GM18511 (cell line): ENCODE measurements around the gene RALGAPB.
"Not testable (repeated sequence)": the region's sequence is repeated elsewhere in the genome, so short reads cannot be mapped to it uniquely, and the experiment has no call there.

Source experiments
- ATAC-seq: cut with Tn5 transposase; IDR thresholded peaks from one replicate; pipeline ENCODE4 v1.9.1; 2021; ENCODE audit warnings: mild to moderate bottlenecking, moderate library complexity; ENCODE audit not compliant: unreplicated experiment

RALGAPB gene

GRCh38 chr20:38485041-38485440 is 12.4 kb downstream of the RALGAPB start:
- no peak for ATAC-seq

DNA sequence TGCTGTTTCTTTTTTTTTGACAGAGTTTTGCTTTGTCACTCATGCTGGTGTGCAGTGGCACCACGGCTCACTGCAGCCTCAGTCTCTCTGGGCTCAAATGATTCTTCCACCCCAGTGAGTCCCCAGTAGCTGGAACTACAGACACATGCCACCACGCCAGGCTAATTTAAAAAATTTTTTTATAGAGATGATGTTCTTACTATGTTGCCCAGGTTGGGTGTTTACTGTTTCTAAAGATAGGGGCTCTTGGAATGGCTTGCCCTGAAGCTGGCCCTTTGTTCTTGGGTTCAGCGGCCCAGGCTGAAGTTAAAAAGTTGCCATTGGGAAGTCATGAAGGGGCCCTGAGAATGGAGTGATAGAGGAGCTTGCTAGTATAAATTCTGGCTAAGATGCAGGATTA is 16.5 kb downstream of the RALGAPB start:
- ATAC-seq: no peak

GRCh38 chr20:38497246-38497935 is 24.7 kb downstream of the RALGAPB start:
- no peak for ATAC-seq

DNA sequence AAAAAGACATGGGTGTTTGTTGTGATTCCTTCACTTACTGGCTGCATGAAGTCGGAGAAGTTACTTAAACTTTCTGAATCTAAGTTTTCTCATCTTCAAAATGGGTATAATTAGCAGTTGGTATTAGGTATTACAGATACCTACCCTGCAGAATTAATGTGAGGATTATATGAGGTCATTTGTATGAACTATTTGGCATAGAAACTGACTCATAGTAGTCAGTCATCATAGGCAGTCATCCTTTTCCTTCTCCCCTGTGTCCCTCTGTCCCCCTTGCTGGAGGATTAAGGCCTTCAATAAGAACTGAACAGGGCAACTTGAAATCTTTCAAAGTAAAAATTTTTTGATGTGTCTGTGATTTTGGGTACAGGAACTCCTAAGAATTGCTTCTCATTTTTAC is 26.3 kb downstream of the RALGAPB start:
- no peak for ATAC-seq

DNA sequence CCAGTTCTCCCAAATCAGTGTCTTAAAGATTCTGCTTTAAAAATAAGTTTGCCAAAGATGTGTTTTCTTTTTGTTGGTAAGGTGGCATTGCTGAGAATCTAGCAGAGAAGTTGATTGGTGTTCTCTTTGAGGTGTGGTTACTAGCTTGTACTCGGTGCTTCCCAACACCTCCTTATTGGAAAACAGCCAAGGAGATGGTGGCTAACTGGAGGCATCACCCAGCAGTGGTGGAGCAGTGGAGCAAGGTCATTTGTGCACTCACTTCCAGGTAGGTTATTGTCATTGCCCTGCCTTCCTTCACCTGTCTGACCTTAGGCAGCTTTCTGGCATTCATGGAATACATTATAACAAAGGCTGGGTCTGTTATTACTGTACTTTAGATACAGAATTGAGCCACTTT is 26.7 kb downstream of the RALGAPB start:
- ATAC-seq: no peak

GRCh38 chr20:38501858-38502436 is 29.3 kb downstream of the RALGAPB start:
- ATAC-seq: no peak

- no peak for ATAC-seq
Measured at GRCh38 chr20:38504368-38505090, 31.9 kb downstream of the RALGAPB start.

- ATAC-seq: no peak
Measured at GRCh38 chr20:38505091-38505455, 32.4 kb downstream of the RALGAPB start.

DNA sequence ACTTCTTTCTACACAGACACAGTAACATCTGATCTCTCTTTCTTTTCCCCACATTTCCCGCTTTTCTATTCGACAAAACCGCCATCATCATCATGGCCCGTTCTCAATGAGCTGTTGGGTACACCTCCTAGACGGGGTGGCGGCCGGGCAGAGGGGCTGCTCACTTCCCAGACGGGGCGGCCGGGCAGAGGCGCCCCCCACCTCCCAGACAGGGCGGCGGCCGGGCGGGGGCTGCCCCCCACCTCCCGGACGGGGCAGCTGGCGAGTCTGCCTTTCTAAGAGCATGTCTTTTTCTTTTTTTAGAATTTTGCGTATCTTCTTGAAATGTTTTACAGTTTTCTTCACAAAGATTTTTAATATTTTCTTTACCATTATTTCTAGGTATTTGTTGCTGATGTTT is 39.1 kb downstream of the RALGAPB start:
- not testable (repeated sequence) for ATAC-seq

DNA sequence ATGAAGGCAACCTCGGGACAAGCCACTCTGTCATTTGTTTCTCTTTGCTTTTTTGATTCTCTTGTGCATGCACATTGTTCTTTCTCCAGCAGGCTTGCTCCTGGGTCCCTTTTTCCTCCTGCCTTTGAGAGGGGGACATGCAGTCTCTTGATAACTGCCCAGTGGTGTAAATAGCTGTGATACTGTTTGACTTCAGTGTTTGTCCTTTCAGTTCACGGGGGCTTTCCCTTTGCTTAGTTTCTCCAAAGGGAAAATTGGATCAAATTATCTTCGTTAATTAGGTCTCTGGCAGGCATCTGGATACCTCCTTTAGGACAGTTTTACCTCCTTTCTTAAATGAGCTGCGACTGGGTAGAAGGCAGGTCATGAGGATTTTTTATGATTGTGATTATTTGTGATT is 41.5 kb downstream of the RALGAPB start:
- no peak for ATAC-seq

- ATAC-seq: no peak
Measured at GRCh38 chr20:38514947-38515346, 42.3 kb downstream of the RALGAPB start.

DNA sequence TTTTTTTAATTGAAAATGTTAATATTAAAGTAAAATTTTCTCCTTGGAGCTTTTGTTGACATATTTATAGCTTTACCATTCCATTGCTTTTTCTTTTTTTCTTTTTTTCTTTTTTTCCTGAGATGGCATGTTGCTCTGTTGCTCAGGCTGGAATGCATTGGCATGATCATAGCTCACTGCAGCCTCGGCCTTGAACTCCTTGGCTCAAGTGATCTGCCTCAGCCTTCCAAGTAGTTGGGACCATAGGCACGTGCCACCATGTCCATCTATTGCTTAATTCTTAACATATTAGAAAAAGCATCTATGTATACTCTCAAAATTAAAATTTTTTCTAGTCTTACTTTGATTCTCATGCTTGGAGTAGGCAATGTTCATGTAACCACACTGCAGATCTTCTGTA is 43.0 kb downstream of the RALGAPB start:
- no peak for ATAC-seq

DNA sequence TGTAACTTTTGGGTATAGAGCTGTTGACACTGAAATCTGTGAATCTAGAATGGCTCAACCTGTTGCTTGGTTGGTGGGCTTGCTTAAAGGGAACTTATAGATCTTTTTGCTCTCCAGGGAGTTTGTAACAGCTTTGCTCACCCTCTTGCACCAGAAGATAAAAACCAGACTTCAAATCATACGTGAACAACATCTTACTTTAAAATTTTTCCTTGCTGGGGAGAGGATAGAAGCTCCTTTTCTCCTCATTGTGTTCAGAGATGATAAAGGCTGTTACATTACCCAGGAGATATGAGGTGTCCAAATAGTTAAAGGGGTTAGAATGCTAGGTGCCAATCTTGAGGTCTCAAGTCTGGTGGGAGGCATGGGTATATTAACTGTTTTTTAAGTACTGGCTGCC is 46.8 kb downstream of the RALGAPB start:
- no peak for ATAC-seq

DNA sequence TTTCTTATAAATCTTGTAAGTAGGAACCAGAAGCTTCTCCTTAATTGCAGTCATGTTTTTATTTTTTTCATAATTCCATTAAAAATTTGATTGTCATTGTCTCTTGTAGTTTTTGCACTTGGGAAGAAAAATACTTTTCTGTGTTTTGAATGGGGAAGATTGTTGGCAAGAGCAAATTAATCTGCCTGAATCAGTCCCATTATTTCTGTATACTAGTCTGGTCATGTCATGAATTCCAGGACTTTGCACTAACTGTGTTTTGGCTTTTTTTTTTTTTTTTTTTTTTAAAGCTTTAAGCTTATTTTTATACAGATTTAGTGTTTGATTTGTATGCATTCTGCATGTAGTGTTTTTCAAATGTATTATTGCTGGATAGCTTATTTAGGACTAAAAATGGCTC is 47.6 kb downstream of the RALGAPB start:
- no peak for ATAC-seq

- ATAC-seq: no peak
Measured at GRCh38 chr20:38523697-38524096, 51.1 kb downstream of the RALGAPB start.

- ATAC-seq: no peak
Measured at GRCh38 chr20:38528167-38528566, 55.5 kb downstream of the RALGAPB start.

DNA sequence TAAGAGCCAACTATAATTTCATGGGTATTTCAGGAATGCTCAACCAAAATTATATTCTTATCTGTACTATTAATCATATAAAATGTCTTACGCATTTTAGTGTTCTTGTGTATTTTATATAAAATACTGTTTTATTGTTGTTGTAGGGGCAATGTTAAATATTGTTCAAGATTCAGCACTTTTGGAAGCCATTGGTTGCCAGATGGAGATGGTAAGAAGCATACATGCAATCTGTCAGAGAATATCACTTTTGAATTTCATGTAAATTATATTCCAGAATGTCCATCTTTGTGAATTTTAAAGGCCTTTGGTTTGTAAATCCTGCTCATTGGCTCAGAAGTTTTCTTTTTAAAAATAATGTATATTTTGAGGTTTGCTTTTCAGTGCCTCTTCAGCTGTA is 58.4 kb downstream of the RALGAPB start:
- ATAC-seq: no peak

DNA sequence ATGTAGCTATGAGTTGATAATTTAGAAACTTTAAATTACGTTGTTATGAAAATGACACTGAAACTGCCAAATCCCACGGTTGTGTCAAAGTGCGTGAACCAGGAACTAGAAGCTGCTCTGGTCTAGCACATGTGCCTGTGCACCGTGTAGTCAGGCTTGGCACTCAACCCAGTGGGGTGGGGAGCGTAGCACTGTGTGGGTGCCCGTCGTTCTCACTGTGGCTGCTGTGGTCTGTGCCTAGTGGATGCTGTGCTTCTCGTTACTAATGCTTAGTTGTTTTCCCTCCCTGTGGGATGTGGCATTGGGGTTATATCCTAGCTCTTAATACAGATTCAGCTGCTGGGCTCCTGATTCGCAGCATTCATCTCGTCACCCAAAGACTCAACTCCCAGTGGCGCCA is 62.1 kb downstream of the RALGAPB start:
- ATAC-seq: no peak

- ATAC-seq: no peak
Measured at GRCh38 chr20:38536310-38536709, 63.7 kb downstream of the RALGAPB start.

DNA sequence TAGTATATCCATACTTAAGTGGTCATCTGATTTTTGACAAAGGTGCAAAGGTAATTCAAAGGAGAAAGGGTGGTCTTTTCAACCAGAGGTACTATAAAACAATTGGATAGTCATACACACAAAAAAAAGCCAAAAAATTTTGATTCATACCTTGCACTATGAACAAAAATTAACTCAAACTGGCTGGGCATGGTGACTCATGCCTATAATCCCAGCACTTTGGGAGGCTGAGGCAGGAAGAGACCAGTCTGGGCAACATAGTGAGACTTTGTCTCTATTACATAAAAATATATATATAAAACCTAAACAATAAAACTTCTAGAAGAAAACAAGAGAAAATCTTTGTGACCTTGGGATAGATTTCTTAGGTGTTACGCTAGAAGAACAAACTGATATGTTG is 64.5 kb downstream of the RALGAPB start:
- ATAC-seq: no peak

GRCh38 chr20:38538789-38539188 is 66.1 kb downstream of the RALGAPB start:
- ATAC-seq: no peak
